GM12875 (cell line): ENCODE measurements around the gene ZNF574.
"Not testable (repeated sequence)": the region's sequence is repeated elsewhere in the genome, so short reads cannot be mapped to it uniquely, and the experiment has no call there.

ENCODE experiments used
- H3K4me3 ChIP-seq: one replicate; pipeline ENCODE4 v1.5.1; 2011; ENCODE audit warnings: low read depth, low read length, control low read depth
- TF ChIP-seq, protein P1 (sequence below): IDR thresholded peaks from 2 replicates; pipeline ENCODE4 v1.5.1; 2011; ENCODE audit warnings: low read depth, mild to moderate bottlenecking, control low read depth, inconsistent platforms, low read length, moderate library complexity, borderline replicate concordance; ENCODE audit not compliant: insufficient read depth

Gene ZNF574

DNA sequence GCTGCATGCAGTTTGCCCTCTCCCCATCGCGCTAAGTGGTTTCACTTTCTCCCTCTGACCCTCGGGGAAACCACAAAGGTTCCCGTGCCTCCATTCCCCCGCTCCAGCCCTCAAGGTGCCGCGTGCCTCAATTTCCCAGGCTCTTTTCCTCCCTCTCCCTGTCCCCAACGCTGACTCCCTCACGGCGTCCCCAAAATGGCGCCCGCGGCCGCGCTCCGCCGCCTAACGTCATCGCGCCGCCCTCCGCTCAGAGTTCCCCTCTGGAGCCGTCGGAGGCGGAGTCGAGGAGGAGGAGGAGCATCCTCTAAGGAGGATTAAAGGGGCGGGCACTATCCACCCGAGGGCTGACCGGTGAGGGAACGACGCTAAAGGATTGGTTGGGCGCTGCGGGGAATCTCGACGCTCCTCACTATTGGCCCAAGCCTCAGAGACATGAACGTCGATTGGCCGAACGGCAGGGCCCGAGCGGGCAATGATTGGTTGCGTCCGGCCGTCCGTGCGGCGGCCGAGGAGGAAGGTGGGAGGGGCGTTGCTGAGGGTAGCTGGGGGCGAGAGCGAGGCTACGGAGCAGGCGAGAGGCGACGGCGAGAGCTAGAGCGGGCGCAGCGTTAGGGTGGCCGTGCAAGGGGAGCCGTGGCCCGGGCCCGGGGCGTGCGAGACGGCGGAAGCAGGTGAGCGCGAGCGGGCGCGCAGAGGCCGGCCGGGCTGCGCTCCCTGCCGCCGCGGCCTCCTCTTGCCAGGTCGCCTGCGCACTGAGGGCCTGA lies at the start of gene ZNF574:
Gene ZNF574, plus strand, starts transcription at position 551 of the 764 bp plus-strand sequence. CDS start 2,441 bp downstream, outside the sequence.
- peak within 1 kb of the TSS; percentile 89 for H3K4me3 ChIP-seq
- TF ChIP-seq, protein P1, sequence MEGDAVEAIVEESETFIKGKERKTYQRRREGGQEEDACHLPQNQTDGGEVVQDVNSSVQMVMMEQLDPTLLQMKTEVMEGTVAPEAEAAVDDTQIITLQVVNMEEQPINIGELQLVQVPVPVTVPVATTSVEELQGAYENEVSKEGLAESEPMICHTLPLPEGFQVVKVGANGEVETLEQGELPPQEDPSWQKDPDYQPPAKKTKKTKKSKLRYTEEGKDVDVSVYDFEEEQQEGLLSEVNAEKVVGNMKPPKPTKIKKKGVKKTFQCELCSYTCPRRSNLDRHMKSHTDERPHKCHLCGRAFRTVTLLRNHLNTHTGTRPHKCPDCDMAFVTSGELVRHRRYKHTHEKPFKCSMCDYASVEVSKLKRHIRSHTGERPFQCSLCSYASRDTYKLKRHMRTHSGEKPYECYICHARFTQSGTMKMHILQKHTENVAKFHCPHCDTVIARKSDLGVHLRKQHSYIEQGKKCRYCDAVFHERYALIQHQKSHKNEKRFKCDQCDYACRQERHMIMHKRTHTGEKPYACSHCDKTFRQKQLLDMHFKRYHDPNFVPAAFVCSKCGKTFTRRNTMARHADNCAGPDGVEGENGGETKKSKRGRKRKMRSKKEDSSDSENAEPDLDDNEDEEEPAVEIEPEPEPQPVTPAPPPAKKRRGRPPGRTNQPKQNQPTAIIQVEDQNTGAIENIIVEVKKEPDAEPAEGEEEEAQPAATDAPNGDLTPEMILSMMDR, result no peak

DNA sequence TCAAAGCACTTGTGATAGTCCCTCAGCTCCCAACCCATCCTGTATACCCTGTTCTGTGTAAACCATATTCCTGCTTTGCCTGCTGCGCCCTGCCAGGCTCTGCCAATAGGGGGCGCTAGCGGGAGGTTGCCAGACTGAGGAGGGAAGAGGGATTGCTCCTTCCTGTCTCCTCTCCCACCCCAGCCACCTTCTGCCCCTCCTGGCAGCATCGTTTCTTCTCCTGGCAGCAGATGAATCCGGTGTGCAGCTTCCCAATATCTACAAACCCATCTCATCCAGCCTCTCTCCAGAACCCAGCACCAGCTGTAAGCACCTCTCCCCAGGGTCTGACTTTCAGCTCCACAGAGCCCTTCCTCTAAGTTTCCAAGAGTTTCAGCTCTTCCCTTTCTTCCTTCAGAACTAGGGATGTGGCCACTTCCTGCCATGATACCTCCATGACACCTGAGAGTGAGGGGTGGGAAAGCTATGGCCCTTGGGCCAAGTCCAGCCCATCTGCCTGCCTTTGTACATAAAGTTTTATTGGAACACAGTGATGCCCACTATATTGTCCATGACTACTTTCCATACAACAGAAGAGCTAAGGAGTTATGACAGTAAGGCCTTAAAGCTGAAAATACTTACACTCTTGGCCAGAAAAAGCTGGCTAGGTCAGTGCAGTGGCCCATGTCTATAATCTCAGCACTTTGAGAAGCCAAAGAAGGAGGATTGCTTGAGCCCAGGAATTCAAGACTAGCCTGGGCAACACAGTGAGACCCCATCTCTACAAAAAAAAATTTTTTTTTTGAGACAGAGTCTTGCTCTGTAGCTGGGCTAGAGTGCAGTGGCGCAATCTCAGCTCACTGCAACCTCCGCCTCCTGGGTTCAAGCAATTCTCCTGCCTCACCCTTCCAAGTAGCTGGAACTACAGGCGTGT lies 47.4 kb upstream of the ZNF574 start:
- no peak overlapping the region for H3K4me3 ChIP-seq
- TF ChIP-seq, protein P1, result peak; percentile 81

GRCh38 chr19:42030645-42031440 lies 45.1 kb upstream of the ZNF574 start:
- TF ChIP-seq, protein P1, result no peak

DNA sequence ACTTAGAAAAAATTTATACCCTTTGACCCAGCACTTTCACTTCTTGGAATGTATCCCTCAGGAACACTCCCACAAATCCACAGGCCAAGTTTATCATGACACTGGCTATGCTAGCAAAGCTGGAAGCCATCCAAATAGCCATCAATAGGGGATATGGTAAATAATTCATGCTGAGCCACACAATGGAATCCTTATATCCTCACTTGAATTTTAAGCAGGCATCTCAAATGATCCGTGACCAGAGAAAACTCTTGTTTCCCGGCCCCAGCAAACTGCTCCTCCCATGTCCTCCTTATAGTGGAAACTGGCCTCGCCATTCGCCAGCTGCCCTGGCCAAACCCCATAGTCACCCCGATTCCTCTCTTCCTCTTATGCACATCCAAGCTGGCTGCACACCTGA lies 43.5 kb upstream of the ZNF574 start:
- no peak overlapping the region for H3K4me3 ChIP-seq
- TF ChIP-seq, protein P1, result no peak

More at GRCh38 chr19:42030645-42031440, 45.1 kb upstream of the ZNF574 start:
- no peak overlapping the region for H3K4me3 ChIP-seq

- H3K4me3 ChIP-seq, result no peak overlapping the region
- TF ChIP-seq, protein P1, result no peak
Observed at GRCh38 chr19:42033413-42033812, 42.6 kb upstream of the ZNF574 start.

GRCh38 chr19:42034640-42035391 lies 41.1 kb upstream of the ZNF574 start:
- TF ChIP-seq, protein P1, result peak; percentile 88
- H3K4me3 ChIP-seq, result not testable (repeated sequence)
